Testis (tissue), 2 donors: ENCODE data around the gene EIF4E.

Source experiments
- CTCF ChIP-seq, 3 experiments: fragments of 450-650 bp in 2 of 3; fragments of 200-600 bp in 1 of 3; sonication (generic) in 1 of 3; IDR thresholded peaks; one replicate each; pipeline ENCODE4 v1.5.1; 2016 to 2019; ENCODE audit warnings: antibody characterized with exemption in 3 of 3, mild to moderate bottlenecking in 2 of 3, moderate library complexity in 1 of 3
- POLR2A ChIP-seq: fragments of 450-650 bp; IDR thresholded peaks from one replicate; pipeline ENCODE4 v1.6.1; 2017; ENCODE audit warnings: antibody characterized with exemption, mild to moderate bottlenecking, moderate library complexity

DNA sequence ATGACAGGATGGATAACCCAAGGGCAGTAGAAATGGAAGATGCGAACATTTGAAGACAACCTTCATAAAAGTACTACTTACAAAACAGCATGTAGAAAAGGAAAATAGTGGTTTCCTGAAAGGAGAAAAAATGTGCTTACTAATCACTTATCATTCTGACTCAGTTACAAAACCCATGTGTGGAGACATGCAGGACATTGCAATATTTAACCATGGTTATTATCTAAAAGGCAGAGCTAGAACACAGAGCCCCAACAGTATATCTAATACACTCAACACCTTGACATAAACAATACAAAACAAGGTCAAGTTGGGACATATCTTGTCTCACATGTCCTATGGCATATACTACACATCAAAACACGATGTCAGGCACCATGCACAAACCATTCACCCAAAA is 55.9 kb downstream of the EIF4E start:
- TF ChIP-seq POLR2A (no peak), CTCF (IDR thresholded peaks at IDR 0.05) (no peak)
